Skin epidermis (tissue), 12 donors: ENCODE measurements around the gene XPO6.

Source experiments
- H3K27ac ChIP-seq, 21 experiments: fragments of 200-600 bp; sonication (generic) in 11 of 21; one replicate each; pipeline ENCODE4 v1.5.0; 2020; ENCODE audit warnings: mild to moderate bottlenecking in 3 of 21, inconsistent platforms in 2 of 21, moderate library complexity in 2 of 21
- H3K4me3 ChIP-seq, 7 experiments: fragments of 200-600 bp; sonication (generic) in 2 of 7; one replicate each; pipeline ENCODE4 v1.5.0; 2020; ENCODE audit warnings: inconsistent platforms in 2 of 7, mild to moderate bottlenecking in 2 of 7, moderate library complexity in 1 of 7

Gene XPO6

DNA sequence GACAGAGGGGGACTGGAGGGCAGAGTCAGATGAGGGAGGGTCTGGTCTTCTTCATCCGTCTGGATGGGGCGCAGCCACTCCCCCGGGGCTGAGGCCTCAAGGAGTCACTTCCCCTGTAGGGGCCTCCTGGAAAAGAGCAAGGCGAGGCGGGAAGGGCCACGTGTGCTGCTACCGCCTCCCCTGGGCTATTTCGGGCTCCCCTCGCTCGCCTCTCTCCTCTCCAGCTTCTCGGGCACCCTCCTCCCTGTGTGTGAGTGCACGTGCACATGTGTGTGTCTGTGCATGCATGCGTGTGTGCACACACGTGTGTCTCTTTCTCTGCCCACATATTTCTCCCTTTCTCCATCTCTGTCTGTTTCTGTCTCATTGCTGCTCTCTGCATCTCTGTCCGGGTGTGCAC, 158.3 kb downstream of the XPO6 start:
- Histone ChIP-seq H3K27ac (no peak overlapping the region), H3K4me3 (no peak overlapping the region)

- no peak overlapping the region for H3K4me3 ChIP-seq
- no peak overlapping the region for H3K27ac ChIP-seq
Observed at GRCh38 chr16:28052274-28053128, 159.3 kb downstream of the XPO6 start.

- no peak overlapping the region for H3K4me3 ChIP-seq
Observed at GRCh38 chr16:28051486-28051885, 160.3 kb downstream of the XPO6 start.

More at GRCh38 chr16:28051486-28051885, 160.3 kb downstream of the XPO6 start:
- no peak overlapping the region for H3K27ac ChIP-seq
